Endodermal cell (in vitro differentiated cells): ENCODE results near the gene SLC44A1. TPM values are rescaled to one million over a fixed set of nuclear protein-coding genes. Genes with fewer than 3 reads are reported as not detected.

Source experiments
- DNase-seq: peaks from one replicate; pipeline ENCODE4 v3.0.0-alpha.2; 2017
- H3K27ac ChIP-seq: 2 replicates; pipeline ENCODE4 v1.5.1; 2013; ENCODE audit warnings: mild to moderate bottlenecking, low read depth, low read length, moderate library complexity
- H3K27me3 ChIP-seq: 2 replicates; pipeline ENCODE4 v1.6.1; 2013; ENCODE audit warnings: mild to moderate bottlenecking, low read length, moderate library complexity; ENCODE audit not compliant: insufficient read depth, control insufficient read depth, poor library complexity, severe bottlenecking
- H3K36me3 ChIP-seq: 2 replicates; pipeline ENCODE4 v1.7.0; 2013; ENCODE audit warnings: mild to moderate bottlenecking, low read length, moderate library complexity; ENCODE audit not compliant: control insufficient read depth, insufficient read depth
- H3K4me1 ChIP-seq: one replicate; pipeline ENCODE4 v1.7.0; 2013; ENCODE audit warnings: low read length; ENCODE audit not compliant: control insufficient read depth, insufficient read depth
- H3K4me3 ChIP-seq: 2 replicates; pipeline ENCODE4 v1.5.1; 2013; ENCODE audit warnings: mild to moderate bottlenecking, low read length, moderate library complexity
- H3K9ac ChIP-seq: 2 replicates; pipeline ENCODE4 v1.6.1; 2013; ENCODE audit warnings: mild to moderate bottlenecking, low read length, moderate library complexity; ENCODE audit not compliant: poor library complexity, severe bottlenecking; ENCODE audit errors: extremely low read depth
- H3K9me3 ChIP-seq: 2 replicates; pipeline ENCODE4 v1.6.1; 2013; ENCODE audit warnings: mild to moderate bottlenecking, low read length, moderate library complexity; ENCODE audit not compliant: control insufficient read depth
- H3K27ac Mint-ChIP-seq: 2 replicates; pipeline ENCODE4 v1.8.0; 2020; ENCODE audit warnings: mixed read lengths
- H3K27me3 Mint-ChIP-seq: 2 replicates; pipeline ENCODE4 v1.8.0; 2021; ENCODE audit warnings: mild to moderate bottlenecking, mixed read lengths; ENCODE audit not compliant: insufficient read depth
- H3K36me3 Mint-ChIP-seq: 2 replicates; pipeline ENCODE4 v1.8.0; 2020; ENCODE audit warnings: low read depth, mixed read lengths
- H3K4me1 Mint-ChIP-seq: 2 replicates; pipeline ENCODE4 v1.8.0; 2020; ENCODE audit warnings: mixed read lengths
- H3K4me3 Mint-ChIP-seq: 2 replicates; pipeline ENCODE4 v1.8.0; 2020; ENCODE audit warnings: mild to moderate bottlenecking, moderate library complexity, mixed read lengths
- H3K9me3 Mint-ChIP-seq: 2 replicates; pipeline ENCODE4 v1.8.0; 2020; ENCODE audit warnings: mild to moderate bottlenecking, mixed read lengths
- CTCF ChIP-seq: fragments of 200-600 bp; sonication (generic); conservative IDR thresholded peaks from 2 replicates; pipeline ENCODE4 v1.5.0; 2021; ENCODE audit warnings: antibody characterized with exemption, mild to moderate bottlenecking
- WGBS, 2 experiments: methylation state at CpG; one replicate each; pipeline versions ENCODE4 v1.1.5 to v1.1.7; 2013; ENCODE audit warnings: missing lambda C conversion rate in 2 of 2, mixed read lengths in 1 of 2; ENCODE audit not compliant: insufficient coverage in 1 of 2, insufficient read length in 1 of 2; 5-methylcytosine and 5-hydroxymethylcytosine counted together
- total RNA-seq, 2 donors: library from RNA; stranded (reverse); fragmentation: NEBNext Ultra II Directional in 1 of 2; extraction: Animal tissue kit (Norgen Biotek cat#: 25700) in 1 of 2; gene quantifications; 2 replicates in 1 of 2; 3 replicates in 1 of 2; pipeline ENCODE4 v1.2.1, GENCODE V29; 2021

Gene SLC44A1
- total RNA-seq, 2 donors from 2014 or later: 69.7 to 73.4 TPM

- Mint-ChIP-seq H3K27ac (no peak overlapping the region), H3K36me3 (peaks cover 5% of the 10 kb centered on the region), H3K4me1 (peaks cover 4% of the 10 kb centered on the region), H3K4me3 (no peak overlapping the region), H3K27me3 (no peaks in the 10 kb centered on the region), H3K9me3 (no peaks in the 10 kb centered on the region)
- Histone ChIP-seq H3K9me3 (no peaks in the 10 kb centered on the region), H3K27ac (no peak overlapping the region), H3K4me3 (no peak overlapping the region), H3K4me1 (no peaks in the 10 kb centered on the region), H3K36me3 (peaks cover 48% of the 10 kb centered on the region), H3K27me3 (no peaks in the 10 kb centered on the region), H3K9ac (no peak overlapping the region)
- peak; percentile 74 for TF ChIP-seq CTCF
- no peak for DNase-seq
- WGBS, 2 experiments: 71% methylated on average over 2 of the region's 2 CpGs; no CpG with 5 or more reads in 1 of the 2 experiments
Measured at GRCh38 chr9:105475302-105475701, 230.9 kb downstream of the SLC44A1 start.

GRCh38 chr9:105479846-105480245, 235.4 kb downstream of the SLC44A1 start:
- Mint-ChIP-seq H3K27ac (no peak overlapping the region), H3K4me1 (peaks cover 4% of the 10 kb centered on the region), H3K36me3 (peaks cover 3% of the 10 kb centered on the region), H3K9me3 (no peaks in the 10 kb centered on the region), H3K27me3 (no peaks in the 10 kb centered on the region), H3K4me3 (no peak overlapping the region)
- DNase-seq: no peak
- no peaks in the 10 kb centered on the region for H3K9me3 ChIP-seq
- no peaks in the 10 kb centered on the region for H3K4me1 ChIP-seq
- no peak for TF ChIP-seq CTCF
- peaks cover 29% of the 10 kb centered on the region for H3K36me3 ChIP-seq
- no peak overlapping the region for H3K27ac ChIP-seq
- H3K9ac ChIP-seq: no peak overlapping the region
- no peak overlapping the region for H3K4me3 ChIP-seq
- no peaks in the 10 kb centered on the region for H3K27me3 ChIP-seq

- H3K4me1 ChIP-seq: no peaks in the 10 kb centered on the region
- H3K9me3 ChIP-seq: peaks cover 5% of the 10 kb centered on the region
- Mint-ChIP-seq H3K36me3 (peaks cover 22% of the 10 kb centered on the region), H3K4me3 (no peak overlapping the region), H3K27ac (no peak overlapping the region), H3K9me3 (no peaks in the 10 kb centered on the region), H3K27me3 (no peaks in the 10 kb centered on the region), H3K4me1 (no peaks in the 10 kb centered on the region)
- no peak overlapping the region for H3K27ac ChIP-seq
- no peak overlapping the region for H3K4me3 ChIP-seq
- peaks cover 40% of the 10 kb centered on the region for H3K36me3 ChIP-seq
- no peak overlapping the region for H3K9ac ChIP-seq
- H3K27me3 ChIP-seq: no peaks in the 10 kb centered on the region
- DNase-seq: no peak
- TF ChIP-seq CTCF: no peak
Measured at GRCh38 chr9:105483618-105484017, 239.2 kb downstream of the SLC44A1 start.
